ENCODE data around the gene PAM16. TPM values are rescaled to one million over a fixed set of nuclear protein-coding genes. Genes with fewer than 3 reads are reported as not detected.
A peak's percentile ranks its signal among the peaks of the same experiment; 100 is the strongest.
"Not testable (repeated sequence)": the region's sequence is repeated elsewhere in the genome, so short reads cannot be mapped to it uniquely, and the experiment has no call there.

The PAM16 gene
- total RNA-seq (10 to 100 TPM; 26.7 to 45.9 (median 30.1) TPM), polyA plus RNA-seq (10 to 100 TPM; 65.5 to 88.8 (median 84.8) TPM)
- long read RNA-seq, donor 1, transcript PAM16-201 (5 exons, 587 nt), result major isoform, 14 of 25 reads
- long read RNA-seq, donor 1, partial matches to known transcripts, result 7 of 25 reads
- long read RNA-seq, donor 1, other reads (novel, unspliced or antisense), result 0 of 25 reads
- long read RNA-seq, donor 2, transcript PAM16-201 (5 exons, 587 nt), result major isoform, 7 of 17 reads
- long read RNA-seq, donor 2, partial matches to known transcripts, result 5 of 17 reads
- long read RNA-seq, donor 2, other reads (novel, unspliced or antisense), result 0 of 17 reads

DNA sequence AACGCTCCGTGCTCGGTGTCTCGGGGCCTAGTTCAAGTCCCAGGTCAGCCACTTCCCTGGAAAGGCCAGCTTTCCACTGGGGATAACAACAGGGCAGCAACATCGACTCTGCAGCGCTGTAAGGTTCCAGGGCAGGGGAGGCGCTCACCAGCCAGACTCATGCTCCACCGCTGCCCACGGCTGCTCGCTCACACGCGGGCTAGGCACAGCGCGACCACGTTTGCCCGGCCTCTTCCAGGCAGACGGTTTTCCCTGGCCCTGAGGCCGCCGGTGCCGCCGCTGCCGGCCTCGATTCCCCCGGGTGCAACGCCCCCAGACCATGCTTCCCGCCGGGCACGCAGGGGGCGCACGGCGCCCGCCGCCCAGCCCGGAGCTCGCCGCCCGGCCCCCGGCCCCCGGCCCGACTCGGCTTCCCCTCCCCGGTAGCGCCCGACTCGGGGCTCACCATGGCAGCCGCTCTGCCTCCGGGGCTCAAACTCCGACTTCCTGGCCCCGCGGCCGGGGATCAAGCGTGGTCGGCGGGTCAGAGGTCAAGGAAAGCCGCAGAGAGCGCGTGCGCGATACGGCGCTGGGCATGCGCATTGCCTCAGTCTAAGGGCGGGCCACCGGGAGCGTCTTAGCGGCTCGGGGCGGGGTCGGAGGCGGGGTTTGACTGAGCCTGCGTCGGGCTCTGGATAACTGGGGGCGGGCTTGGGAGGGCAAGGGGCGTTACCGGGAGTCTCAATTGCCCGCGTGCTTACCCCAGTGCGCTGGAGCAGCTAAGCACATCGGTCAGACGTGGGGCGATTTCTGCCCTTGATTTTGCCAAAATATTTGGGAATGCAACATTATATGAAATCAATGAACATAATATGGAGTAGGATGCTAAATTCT lies at the start of gene PAM16:
PAM16 (minus strand) TSS at position 535 of the 873 bp plus-strand sequence; CDS start at position 448, 87 bp downstream.
- Histone ChIP-seq H3K4me3 (peak within 1 kb of the TSS; percentile 87 to 99 (median 94)), H3K9me3 (no peaks in the 10 kb centered on the region), H3K36me3 (peaks cover 3 to 47% (median 16%) of the 10 kb centered on the region in 6 donors), H3K27me3 (replicated peaks in 1 of 7) (no peaks in the 10 kb centered on the region), H3K4me1 (peaks cover 13 to 57% (median 33%) of the 10 kb centered on the region in 6 donors), H3K27ac (peak within 1 kb of the TSS; percentile 82 to 95 (median 90))
- TF ChIP-seq POLR2A (IDR thresholded peaks at IDR 0.05) (peak in 1 of 3 donors; percentile 29), POLR2AphosphoS5 (IDR thresholded peaks at IDR 0.05) (peak; percentile 92 to 95 (median 93))
- TF ChIP-seq, protein P1, sequence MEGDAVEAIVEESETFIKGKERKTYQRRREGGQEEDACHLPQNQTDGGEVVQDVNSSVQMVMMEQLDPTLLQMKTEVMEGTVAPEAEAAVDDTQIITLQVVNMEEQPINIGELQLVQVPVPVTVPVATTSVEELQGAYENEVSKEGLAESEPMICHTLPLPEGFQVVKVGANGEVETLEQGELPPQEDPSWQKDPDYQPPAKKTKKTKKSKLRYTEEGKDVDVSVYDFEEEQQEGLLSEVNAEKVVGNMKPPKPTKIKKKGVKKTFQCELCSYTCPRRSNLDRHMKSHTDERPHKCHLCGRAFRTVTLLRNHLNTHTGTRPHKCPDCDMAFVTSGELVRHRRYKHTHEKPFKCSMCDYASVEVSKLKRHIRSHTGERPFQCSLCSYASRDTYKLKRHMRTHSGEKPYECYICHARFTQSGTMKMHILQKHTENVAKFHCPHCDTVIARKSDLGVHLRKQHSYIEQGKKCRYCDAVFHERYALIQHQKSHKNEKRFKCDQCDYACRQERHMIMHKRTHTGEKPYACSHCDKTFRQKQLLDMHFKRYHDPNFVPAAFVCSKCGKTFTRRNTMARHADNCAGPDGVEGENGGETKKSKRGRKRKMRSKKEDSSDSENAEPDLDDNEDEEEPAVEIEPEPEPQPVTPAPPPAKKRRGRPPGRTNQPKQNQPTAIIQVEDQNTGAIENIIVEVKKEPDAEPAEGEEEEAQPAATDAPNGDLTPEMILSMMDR (IDR thresholded peaks at IDR 0.05 in 8 of 11, conservative IDR thresholded peaks at IDR 0.05 in 3 of 11), result peak in 1 of 11 experiments; percentile 11
- 0 to 1% (median 1%) methylated on average over 20 to 81 of the region's 81 CpGs for WGBS, 5 donors
- peak; percentile 99 for DNase-seq
- intact Hi-C loops (cut with DNase I; ENCODE audit: low total_unique reads), result no loop called here

DNA sequence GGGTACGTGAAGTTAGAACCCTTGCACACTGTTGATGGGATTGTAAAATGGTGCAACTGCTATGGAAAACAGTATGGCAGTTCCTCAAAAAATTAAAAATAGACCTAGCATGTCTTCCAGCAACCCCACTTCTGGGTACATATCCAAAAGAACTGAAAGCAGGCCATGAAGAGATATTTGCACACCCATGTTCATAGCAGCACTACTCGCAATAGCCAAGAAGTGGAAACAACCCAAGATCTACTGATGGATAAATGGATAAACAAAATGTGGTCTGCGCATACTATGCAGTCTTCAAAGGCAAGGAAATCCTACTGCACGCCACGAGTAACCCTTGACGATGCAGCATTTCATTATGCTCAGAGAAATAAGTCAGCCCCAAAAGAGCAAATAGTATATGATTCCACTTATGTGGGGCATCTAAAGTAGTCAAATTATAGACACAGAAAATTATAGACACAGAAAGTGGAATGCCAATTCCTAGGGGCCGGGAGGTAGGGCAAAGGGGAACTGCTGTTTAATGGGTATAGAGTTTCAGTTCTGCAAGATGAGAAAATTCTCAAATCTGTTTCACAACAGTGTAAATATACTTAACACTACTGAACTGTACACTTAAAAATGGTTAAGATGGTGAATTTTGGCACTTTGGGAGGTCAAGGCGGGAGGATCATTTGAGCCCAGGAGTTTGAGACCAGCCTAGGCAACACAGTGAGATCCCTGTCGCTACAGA lies 48.0 kb upstream of the PAM16 start:
- H3K9me3 ChIP-seq, result no peaks in the 10 kb centered on the region
- no peaks in the 10 kb centered on the region for H3K27me3 ChIP-seq (replicated peaks in 1 of 7)
- no peak for DNase-seq
- H3K36me3 ChIP-seq, result peaks cover 0 to 100% (median 65%) of the 10 kb centered on the region in 6 donors
- 89 to 92% (median 92%) methylated on average over 9 of the region's 9 CpGs for WGBS, 5 donors
- H3K4me3 ChIP-seq, result no peak overlapping the region
- peak overlapping the region in 2 of 8 donors; percentile 18 to 38 for H3K27ac ChIP-seq
- peaks cover 0 to 52% (median 9%) of the 10 kb centered on the region in 6 donors for H3K4me1 ChIP-seq
- intact Hi-C loops (cut with DNase I; ENCODE audit: low total_unique reads), result no loop called here
- TF ChIP-seq POLR2A (IDR thresholded peaks at IDR 0.05) (no peak), POLR2AphosphoS5 (IDR thresholded peaks at IDR 0.05) (no peak)
- TF ChIP-seq, protein P1 (IDR thresholded peaks at IDR 0.05 in 8 of 11, conservative IDR thresholded peaks at IDR 0.05 in 3 of 11), result no peak

DNA sequence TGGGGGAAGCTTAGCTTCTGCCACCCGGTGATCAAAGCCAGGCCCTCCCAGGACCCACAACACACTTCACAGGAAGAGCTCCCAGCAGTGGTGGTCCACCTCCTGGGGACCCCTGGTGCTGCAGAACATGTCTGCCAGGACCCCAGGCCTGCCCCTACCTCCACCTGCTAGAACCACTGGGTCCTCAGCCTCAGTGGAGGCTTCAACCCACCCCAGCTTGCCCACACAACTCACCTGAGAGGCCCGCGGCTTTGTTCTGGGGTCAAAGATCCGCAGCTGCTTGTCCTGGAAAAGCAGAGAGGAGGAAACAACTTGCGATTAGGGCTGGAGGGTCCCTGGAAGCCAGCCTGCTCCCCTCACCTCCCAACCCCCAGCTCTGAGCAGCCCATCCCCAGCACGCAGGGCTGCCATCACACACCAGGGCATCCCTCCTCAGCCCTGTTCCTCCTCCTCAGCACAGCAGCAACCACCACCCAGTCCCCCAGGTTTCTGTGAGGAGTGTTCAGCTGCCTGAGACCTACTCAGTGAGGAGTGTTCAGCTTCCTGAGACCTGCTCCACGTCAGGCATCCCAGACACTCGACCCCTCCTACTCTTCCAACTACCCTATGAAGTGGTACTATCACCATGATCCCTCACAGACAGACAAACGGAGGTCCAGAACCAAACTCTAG lies 44.1 kb upstream of the PAM16 start:
- intact Hi-C loops (cut with DNase I; ENCODE audit: low total_unique reads), result no loop called here
- 69 to 77% (median 72%) methylated on average over 6 to 9 of the region's 9 CpGs for WGBS, 5 donors
- TF ChIP-seq POLR2A (IDR thresholded peaks at IDR 0.05), result no peak
- TF ChIP-seq, protein P1 (IDR thresholded peaks at IDR 0.05 in 8 of 11, conservative IDR thresholded peaks at IDR 0.05 in 3 of 11), result no peak
- Histone ChIP-seq H3K9me3 (no peaks in the 10 kb centered on the region), H3K36me3 (peaks cover 0 to 100% (median 63%) of the 10 kb centered on the region in 6 donors), H3K27me3 (replicated peaks in 1 of 7) (no peaks in the 10 kb centered on the region), H3K27ac (no peak overlapping the region), H3K4me1 (peaks cover 0 to 62% (median 13%) of the 10 kb centered on the region in 6 donors), H3K4me3 (no peak overlapping the region)
- DNase-seq, result peak; percentile 51

DNA sequence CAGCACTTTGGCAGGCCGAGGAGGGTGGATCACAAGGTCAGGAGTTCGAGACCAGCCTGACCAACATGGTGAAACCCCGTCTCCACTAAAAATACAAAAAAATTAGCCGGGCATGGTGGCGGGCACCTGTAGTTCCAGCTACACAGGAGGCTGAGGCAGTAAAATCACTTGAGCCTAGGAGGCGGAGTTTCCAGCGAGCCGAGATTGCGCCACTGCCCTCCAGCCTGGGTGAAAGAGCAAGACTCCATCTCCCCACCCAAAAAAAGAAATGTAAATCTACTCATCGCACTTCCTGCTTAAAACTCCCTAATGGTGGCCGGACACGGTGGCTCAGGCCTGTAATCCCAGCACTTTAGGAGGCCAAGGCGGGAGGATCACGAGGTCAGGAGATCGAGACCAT lies 42.7 kb upstream of the PAM16 start:
- peaks cover 0 to 62% (median 23%) of the 10 kb centered on the region in 6 donors for H3K4me1 ChIP-seq
- peak; percentile 49 for DNase-seq
- H3K27ac ChIP-seq, result peak overlapping the region in 1 of 8 donors; percentile 42
- H3K9me3 ChIP-seq; intact Hi-C loops (cut with DNase I; ENCODE audit: low total_unique reads); H3K27me3 ChIP-seq (replicated peaks in 1 of 7); H3K4me3 ChIP-seq: not testable (repeated sequence)
- 91 to 95% (median 93%) methylated on average over 15 of the region's 15 CpGs for WGBS, 5 donors
- peaks cover 4 to 100% (median 66%) of the 10 kb centered on the region in 6 donors for H3K36me3 ChIP-seq
